HG03342 (cell line): ENCODE data around the gene CYP19A1.
"Not testable (repeated sequence)": the region's sequence is repeated elsewhere in the genome, so short reads cannot be mapped to it uniquely, and the experiment has no call there.

ENCODE experiments used
- ATAC-seq: cut with Tn5 transposase; IDR thresholded peaks from one replicate; pipeline ENCODE4 v1.9.1; 2021; ENCODE audit warnings: mild to moderate bottlenecking, moderate library complexity; ENCODE audit not compliant: unreplicated experiment

Gene CYP19A1

DNA sequence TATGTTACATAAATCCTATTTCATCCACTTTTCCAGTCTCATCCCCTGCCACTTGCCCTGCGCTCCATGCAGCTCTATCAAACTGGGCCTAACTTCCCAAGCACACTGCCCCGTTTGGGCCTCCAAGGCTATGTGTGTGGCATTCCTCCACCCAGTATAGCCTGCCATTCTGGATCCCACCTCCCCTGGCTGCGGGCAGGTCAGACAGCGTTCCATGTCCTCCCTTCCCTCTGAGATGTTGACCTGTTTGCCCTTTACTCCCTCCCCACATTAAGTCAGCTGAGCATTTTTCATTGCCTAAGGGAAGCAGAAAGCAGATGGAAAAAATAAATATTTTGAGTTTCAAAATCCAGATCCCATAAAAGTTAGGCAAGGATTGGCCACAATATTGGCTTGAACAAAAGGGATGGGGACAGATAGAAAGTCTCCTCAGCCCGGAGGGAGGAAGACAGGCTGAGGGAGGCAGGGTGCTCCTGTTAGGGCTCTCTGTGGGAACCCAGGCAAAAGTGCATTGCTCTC lies 73.3 kb downstream of the CYP19A1 start:
- ATAC-seq = no peak

GRCh38 chr15:51263726-51264125 lies 74.7 kb downstream of the CYP19A1 start:
- ATAC-seq = no peak

DNA sequence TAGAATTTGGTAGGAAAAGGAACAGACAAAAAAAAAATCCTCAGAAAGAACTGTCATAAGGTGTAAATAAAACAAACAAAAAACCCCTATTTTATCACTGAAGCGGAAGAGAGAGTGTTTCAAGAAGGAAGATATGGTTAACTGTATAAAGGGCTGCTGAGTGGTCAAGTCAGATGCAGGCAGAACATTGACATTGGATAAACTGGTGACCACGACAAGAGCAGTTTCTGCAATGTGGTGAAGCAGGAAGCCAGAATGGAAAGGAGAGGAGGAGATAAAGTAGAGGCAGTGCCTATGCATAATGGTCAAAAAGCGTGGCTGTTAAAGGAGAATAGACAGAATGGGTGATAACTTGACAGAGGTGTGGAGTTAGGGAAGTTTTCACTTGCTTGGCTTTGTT lies 75.3 kb downstream of the CYP19A1 start:
- no peak for ATAC-seq

DNA sequence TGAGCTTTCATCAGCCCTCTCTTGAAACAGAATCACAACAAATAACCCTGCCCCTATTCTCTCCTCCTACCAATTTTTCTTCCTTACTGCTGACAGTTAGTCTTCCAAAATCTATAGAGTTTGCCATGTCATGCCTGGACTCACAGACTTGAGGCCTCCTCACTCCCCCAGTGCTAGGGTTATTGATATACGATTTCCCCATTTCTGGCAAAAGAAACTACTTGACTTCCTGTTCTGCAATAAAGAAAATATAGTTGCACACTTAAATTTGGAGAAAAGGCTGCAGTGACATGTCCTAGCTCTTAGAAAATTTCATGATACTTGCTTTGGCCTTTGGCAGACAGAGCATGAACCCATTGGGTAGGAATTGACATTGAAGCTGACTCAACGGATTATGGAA lies 75.9 kb downstream of the CYP19A1 start:
- no peak for ATAC-seq

DNA sequence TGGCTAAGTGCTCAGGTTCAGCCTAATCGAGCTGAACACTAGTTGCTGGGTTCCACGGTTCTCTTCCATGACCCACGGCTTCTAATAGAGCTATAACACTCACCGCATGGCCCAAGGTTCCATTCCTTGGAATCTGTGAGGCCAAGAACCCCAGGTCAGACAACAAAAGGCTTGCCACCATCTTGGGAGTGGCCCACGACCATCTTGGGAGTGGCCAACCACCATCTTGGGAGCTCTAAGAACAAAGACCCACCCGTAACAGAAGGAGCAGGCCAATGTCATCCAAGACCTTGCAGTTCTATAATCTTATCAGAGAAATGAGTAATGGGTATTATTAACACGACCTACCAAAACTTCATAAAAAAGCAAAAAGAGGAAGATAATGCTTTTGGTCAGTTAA lies 77.3 kb downstream of the CYP19A1 start:
- ATAC-seq = not testable (repeated sequence)

- ATAC-seq = no peak
These were observed 78.2 kb downstream of the CYP19A1 start for GRCh38 chr15:51260202-51260601.

DNA sequence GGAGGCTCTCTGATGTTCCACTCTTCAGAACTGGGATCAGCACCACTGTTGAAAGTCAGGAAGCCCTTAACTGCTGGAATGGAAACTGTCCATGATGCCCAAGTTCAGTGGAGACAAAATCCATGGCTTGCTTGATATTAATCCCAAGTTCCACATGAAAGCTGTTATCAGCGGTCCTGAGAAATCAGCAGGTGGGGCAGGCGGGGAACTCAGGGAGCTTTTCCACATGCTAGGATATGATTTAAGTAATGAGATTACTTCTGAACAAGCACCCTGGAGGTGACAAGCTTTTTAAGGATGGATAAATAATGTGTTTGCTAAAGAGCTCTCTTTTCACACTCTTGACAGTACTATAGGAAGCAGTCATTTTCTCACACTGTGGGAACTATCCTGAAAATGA lies 82.9 kb downstream of the CYP19A1 start:
- ATAC-seq = no peak

- no peak for ATAC-seq
These were observed 85.0 kb downstream of the CYP19A1 start for GRCh38 chr15:51253366-51253765.

- no peak for ATAC-seq
These were observed 85.7 kb downstream of the CYP19A1 start for GRCh38 chr15:51252671-51253070.

DNA sequence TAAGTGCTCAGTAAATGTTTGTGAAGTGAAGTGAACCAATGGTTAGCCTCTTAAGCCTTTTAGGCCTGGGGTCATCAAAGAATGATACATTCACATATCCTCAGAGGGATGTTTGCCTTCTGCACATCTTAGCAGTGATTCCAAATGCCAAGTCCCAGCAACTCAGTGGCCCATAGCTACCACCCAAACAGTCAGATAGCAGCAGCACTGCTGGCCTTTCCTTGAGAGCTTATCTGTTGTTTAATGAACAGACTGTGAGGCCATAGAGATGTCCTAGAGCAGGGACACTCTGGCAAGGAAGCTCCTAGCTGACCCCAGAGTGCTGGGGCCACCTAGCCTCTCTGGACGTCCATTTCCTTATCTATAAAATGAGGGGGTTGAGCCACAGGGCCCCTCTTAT lies 86.8 kb downstream of the CYP19A1 start:
- ATAC-seq = no peak

DNA sequence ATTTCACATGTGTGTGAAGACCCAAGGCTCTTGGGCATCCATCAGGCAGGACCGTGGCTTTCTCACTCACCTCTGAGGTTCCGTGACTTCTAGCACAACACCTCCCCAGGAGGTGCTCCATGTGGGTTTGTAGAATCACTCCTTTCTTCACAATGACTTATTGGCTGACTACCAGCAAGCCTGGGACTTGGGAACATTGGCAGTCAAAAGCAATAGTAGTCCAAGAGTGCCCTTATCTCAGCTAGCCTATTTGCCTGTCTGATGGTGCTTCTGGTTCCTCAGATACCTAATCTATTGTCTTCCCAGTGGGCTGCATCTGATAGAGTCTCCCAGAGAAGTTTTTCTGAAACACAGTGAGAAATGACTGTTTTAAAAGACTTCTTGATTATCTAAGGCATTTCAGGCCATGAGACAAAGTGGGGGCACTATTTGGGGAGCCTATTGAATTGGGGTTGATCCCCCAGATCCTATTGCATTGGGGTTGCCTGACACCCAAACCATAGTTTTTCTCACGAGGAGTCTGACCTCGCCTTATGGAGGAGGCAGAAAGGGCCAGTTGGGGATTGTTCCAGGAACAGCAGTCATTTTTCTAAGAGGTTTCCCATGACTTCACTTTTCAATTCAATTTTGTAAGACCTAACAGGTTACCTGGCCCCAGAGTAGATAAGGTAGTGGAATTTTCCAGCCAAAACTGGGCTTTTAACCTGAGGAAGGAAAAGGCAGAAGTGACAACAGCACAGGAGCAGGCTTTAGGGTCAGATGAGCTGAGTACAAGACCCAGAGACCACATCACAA lies 88.0 kb downstream of the CYP19A1 start:
- ATAC-seq = no peak

DNA sequence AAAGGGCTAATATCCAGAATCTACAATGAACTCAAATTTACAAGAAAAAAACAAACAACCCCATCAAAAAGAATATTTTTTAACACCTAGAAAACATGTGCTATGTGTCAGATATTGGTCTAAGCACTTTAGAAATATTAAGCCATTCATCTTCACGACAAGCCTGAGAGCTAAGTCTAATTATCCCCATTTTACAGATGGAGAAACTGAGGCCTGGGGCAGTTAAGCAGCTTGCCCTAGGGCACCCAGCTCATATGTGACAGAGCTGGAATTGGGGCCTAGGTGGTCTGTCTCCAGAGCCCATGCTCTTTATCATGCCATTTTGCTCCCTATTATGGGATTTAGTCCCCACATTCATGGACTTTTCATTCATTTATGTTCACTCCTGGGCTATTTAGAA lies 92.8 kb downstream of the CYP19A1 start:
- no peak for ATAC-seq

DNA sequence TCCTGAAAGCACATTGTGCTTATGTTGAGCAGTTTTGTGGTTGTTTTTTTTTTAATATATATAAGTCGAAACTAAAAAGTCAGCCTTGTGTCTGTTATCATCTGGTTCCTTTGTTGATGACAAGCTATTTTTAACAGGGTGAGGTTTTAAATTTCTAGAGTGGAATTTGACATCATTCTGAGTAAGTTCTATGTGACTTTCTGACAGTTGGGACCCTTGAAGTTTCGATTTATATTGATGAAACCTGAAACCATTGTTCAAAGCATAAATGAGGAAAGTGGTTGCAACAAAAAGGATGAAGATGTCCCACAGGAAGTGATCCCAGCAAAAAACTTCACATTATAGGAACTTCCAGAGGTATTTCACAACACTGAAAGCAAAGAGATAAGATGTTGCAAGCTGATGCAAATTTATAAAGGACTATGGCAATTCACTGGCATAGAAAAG lies 94.0 kb downstream of the CYP19A1 start:
- ATAC-seq = no peak

- no peak for ATAC-seq
These were observed 94.6 kb downstream of the CYP19A1 start for GRCh38 chr15:51243774-51244173.

- no peak for ATAC-seq
These were observed 98.3 kb downstream of the CYP19A1 start for GRCh38 chr15:51240066-51240465.

- no peak for ATAC-seq
These were observed 100.6 kb downstream of the CYP19A1 start for GRCh38 chr15:51237816-51238215.

- ATAC-seq = no peak
These were observed 104.0 kb downstream of the CYP19A1 start for GRCh38 chr15:51234176-51234927.

DNA sequence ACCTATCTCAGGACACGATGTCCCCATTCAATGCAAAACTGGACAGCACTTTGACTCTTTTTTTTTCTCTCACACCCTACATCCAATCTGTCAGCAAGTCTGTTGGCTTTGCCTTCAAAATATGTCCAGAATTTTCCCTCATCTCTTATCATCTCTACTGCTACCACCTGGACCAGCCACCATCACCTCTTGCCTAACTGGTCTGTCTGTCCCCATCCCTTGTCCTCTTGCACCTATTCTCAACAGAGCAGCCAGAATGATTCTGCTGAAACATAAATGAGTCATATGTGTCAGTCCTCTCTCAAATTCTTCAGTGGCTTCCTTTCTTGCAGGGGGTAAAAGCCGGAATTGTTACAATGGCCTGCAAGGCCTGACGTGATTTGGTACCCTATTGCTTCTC lies 105.8 kb downstream of the CYP19A1 start:
- ATAC-seq = no peak

DNA sequence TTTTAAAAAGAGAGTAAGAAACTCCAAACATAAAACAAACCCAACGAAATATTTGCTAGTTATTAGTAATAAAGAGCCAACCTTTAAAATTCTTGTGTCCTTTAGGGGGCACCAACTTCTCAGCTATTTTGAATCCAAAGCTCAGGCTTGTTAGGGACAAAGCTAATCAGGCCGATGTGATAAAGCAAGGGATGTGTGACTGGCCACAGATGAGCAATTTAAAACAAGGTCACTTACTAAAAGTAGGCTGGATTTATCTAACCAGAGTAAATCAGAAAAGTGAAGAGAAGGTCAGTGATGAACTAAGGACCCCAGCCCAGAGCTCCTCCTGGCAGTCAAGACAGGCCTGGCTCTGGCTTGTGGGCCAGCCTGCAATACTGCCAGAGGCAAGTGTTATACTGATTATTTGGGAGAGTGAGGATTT lies 108.5 kb downstream of the CYP19A1 start:
- ATAC-seq = no peak

DNA sequence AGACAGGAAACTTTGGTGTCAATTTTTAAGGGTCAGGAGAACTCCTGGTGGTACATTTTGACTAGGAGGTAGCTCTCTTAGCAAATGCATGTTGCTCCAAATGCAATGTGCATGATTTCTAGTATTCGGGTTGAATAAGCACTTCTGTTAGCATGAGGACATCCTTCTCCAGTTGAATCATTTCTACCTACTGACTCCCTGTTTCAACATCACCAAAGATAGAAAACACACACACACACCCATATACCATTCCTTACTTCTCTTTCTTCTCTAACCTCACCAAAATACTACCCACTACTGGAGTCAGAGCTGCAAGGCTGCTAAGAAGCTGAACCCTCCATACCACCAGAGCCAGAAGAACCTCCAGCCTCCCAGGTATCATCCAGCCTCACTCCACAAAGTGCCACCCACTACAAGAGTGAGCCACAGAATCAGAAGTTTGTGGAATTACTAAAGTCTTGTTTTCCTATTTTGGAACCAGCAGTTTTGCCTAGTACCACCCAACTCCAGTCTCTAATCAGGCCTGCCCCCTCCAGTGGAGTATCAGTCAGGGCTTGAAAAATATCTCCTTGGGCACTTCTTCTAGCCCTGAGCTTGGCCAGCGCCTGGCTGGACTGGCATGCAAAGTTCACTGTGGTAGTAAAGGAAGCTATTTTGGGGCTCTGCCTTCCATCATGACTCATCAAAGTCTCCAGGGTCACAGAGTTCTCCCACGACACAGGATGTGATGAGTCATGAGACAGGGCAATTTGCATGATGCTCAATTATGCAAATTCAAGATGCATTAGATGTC lies 110.3 kb downstream of the CYP19A1 start:
- ATAC-seq = peak; percentile 94

- no peak for ATAC-seq
These were observed 111.7 kb downstream of the CYP19A1 start for GRCh38 chr15:51226576-51227210.
